Activated B cell treated with CpG ODN at 0.5 μM for 24 hours (primary cell): ENCODE measurements around the gene FLYWCH2. TPM values are rescaled to one million over a fixed set of nuclear protein-coding genes. Genes with fewer than 3 reads are reported as not detected.

ENCODE experiments used
- ATAC-seq: fragments of 200-7000 bp; cut with Tn5 transposase; one replicate; pipeline ENCODE4 v1.10.0; 2021; ENCODE audit warnings: low read depth, mild to moderate bottlenecking, moderate library complexity
- CTCF ChIA-PET: fragments of 350-600 bp; sonication (Branson Sonifier 250); formaldehyde crosslinking; loops from one replicate; lab custom pipeline; 2021; ENCODE audit warnings: antibody characterized with exemption; lab: Charles Lee
- POLR2A ChIA-PET: fragments of 350-600 bp; sonication (Branson Sonifier 250); formaldehyde crosslinking; loops from one replicate; lab custom pipeline; 2021; ENCODE audit warnings: antibody characterized with exemption; lab: Charles Lee
- DNase-seq: peaks from one replicate; pipeline ENCODE4 v3.0.0; 2022
- H3K27ac Mint-ChIP-seq: one replicate; pipeline ENCODE4 v1.8.0; 2020; ENCODE audit warnings: mixed read lengths
- H3K27me3 Mint-ChIP-seq: one replicate; pipeline ENCODE4 v1.8.0; 2021; ENCODE audit warnings: mixed read lengths
- H3K36me3 Mint-ChIP-seq: one replicate; pipeline ENCODE4 v1.8.0; 2021; ENCODE audit warnings: low read depth, mixed read lengths
- H3K4me1 Mint-ChIP-seq: one replicate; pipeline ENCODE4 v1.8.0; 2021; ENCODE audit warnings: mixed read lengths
- H3K4me3 Mint-ChIP-seq: one replicate; pipeline ENCODE4 v1.8.0; 2020; ENCODE audit warnings: mild to moderate bottlenecking, mixed read lengths
- H3K9me3 Mint-ChIP-seq: one replicate; pipeline ENCODE4 v1.8.0; 2020; ENCODE audit warnings: mixed read lengths
- intact Hi-C: fragments of 100-400 bp; cut with micrococcal nuclease; formaldehyde crosslinking; loops from one replicate; pipeline ENCODE4 v1.15.1; 2024
- total RNA-seq: library from RNA; stranded (reverse); gene quantifications from 2 replicates; pipeline ENCODE4 v1.2.3, GENCODE V29; 2022
- TF ChIP-seq, protein P1 (sequence below): fragments of 200-600 bp; IDR thresholded peaks from one replicate; pipeline ENCODE4 v1.8.0; 2022; ENCODE audit warnings: antibody characterized with exemption, mild to moderate bottlenecking

The FLYWCH2 gene
- total RNA-seq, 1 donor from 2014 or later, result 19.4 TPM

DNA sequence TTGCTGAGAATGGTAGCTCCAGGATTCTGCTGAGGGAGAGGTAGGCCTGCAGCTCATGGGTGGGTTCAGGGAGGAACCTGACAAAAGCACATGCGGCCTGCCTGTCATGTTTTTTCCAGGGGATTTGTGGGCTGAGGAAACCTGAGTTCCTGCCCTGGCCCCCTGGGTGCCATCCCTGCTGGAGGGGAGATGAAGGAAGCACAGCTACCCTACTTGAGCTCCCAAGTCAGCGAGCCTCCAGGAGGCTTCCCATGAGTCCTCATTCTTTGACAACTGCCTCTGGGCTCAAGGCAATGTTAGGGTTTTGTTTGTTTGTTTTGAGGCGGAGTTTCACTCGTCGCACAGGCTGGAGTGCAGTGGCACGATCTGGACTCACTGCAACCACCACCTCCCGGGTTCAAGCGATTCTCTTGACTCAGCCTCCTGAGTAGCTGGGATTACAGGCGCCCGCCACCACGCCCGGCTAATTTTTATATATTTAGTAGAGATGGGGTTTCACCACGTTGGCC is 16.6 kb downstream of the FLYWCH2 start:
- H3K4me3 Mint-ChIP-seq, result no peak overlapping the region
- TF ChIP-seq, protein P1, sequence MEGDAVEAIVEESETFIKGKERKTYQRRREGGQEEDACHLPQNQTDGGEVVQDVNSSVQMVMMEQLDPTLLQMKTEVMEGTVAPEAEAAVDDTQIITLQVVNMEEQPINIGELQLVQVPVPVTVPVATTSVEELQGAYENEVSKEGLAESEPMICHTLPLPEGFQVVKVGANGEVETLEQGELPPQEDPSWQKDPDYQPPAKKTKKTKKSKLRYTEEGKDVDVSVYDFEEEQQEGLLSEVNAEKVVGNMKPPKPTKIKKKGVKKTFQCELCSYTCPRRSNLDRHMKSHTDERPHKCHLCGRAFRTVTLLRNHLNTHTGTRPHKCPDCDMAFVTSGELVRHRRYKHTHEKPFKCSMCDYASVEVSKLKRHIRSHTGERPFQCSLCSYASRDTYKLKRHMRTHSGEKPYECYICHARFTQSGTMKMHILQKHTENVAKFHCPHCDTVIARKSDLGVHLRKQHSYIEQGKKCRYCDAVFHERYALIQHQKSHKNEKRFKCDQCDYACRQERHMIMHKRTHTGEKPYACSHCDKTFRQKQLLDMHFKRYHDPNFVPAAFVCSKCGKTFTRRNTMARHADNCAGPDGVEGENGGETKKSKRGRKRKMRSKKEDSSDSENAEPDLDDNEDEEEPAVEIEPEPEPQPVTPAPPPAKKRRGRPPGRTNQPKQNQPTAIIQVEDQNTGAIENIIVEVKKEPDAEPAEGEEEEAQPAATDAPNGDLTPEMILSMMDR, result no peak
- H3K27me3 Mint-ChIP-seq, result no peaks in the 10 kb centered on the region
- DNase-seq (no peak), ATAC-seq (no peak)
- ChIA-PET CTCF (interaction anchor here (1.1 kb wide), 1 partner anchor 13 kb away, joined by 3 read pairs; no protein-coding TSS in a partner anchor), POLR2A (interaction anchor here (1.4 kb wide), 1 partner anchor 17 kb away, joined by 7 read pairs; the partner anchor contains the start of gene FLYWCH2)
- intact Hi-C loops, result loop anchor here (10.0 kb wide), 1 partner anchor 365 kb away; the partner anchor contains the start of genes CEMP1 and PDPK1
- peaks cover 1% of the 10 kb centered on the region for H3K36me3 Mint-ChIP-seq
- H3K9me3 Mint-ChIP-seq, result no peaks in the 10 kb centered on the region
- H3K27ac Mint-ChIP-seq, result no peak overlapping the region
- H3K4me1 Mint-ChIP-seq, result peaks cover 22% of the 10 kb centered on the region

- no peak overlapping the region for H3K4me3 Mint-ChIP-seq
- CTCF ChIA-PET, result no interaction called here
- peaks cover 2% of the 10 kb centered on the region for H3K36me3 Mint-ChIP-seq
- TF ChIP-seq, protein P1, result no peak
- H3K27ac Mint-ChIP-seq, result no peak overlapping the region
- no peaks in the 10 kb centered on the region for H3K27me3 Mint-ChIP-seq
- POLR2A ChIA-PET, result no interaction called here
- H3K9me3 Mint-ChIP-seq, result no peaks in the 10 kb centered on the region
- DNase-seq (no peak), ATAC-seq (no peak)
- H3K4me1 Mint-ChIP-seq, result peaks cover 22% of the 10 kb centered on the region
- intact Hi-C loops, result loop anchor here (10.0 kb wide), 1 partner anchor 366 kb away; the partner anchor contains the start of genes CEMP1 and PDPK1
Measured at GRCh38 chr16:2900526-2901075, 17.6 kb downstream of the FLYWCH2 start.

DNA sequence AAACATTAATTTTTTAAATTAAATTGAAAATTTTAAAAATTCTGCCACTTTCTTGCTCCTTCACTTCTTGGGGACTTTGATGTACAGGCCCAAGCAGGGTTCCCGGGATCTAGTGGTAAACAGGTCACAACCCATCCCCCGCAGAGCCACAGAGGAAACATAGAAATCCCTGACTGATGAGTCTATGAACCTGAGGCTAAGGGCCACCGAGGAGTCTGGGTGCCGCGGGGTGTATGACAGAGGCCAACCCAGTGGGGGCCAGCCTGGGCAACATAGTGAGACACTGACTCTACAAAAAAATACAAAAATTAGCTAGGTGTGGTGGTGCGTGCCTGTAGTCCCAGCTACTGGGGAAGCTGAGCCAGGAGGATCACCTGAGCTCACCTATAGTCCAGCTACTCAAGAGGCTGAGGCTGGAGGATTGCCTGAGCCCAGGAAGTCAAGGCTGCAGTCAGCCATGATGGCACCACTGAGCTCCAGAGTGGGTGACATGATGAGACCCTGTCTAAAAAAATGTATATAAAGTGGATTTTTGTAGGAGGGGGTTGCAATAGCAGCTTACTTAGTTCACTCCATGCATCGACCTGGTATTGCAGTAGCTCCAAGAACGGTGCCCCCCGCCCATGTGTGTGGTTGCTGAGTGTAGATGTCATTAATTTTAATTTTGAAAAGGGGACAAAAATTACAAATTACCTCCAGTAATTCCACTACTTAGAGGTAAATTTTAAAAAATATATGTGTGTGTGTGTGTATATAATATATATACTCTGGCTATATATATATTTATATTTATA is 19.5 kb downstream of the FLYWCH2 start:
- H3K4me1 Mint-ChIP-seq, result peaks cover 30% of the 10 kb centered on the region
- CTCF ChIA-PET, result no interaction called here
- no peak overlapping the region for H3K4me3 Mint-ChIP-seq
- DNase-seq, result no peak
- TF ChIP-seq, protein P1, result no peak
- H3K36me3 Mint-ChIP-seq, result peaks cover 2% of the 10 kb centered on the region
- H3K27ac Mint-ChIP-seq, result no peak overlapping the region
- no peak for ATAC-seq
- POLR2A ChIA-PET, result interaction anchor here (0.7 kb wide), 1 partner anchor 20 kb away, joined by 3 read pairs; the partner anchor contains the start of gene FLYWCH2
- H3K9me3 Mint-ChIP-seq, result no peaks in the 10 kb centered on the region
- intact Hi-C loops, result loop anchor here (10.0 kb wide), 1 partner anchor 368 kb away; the partner anchor contains the start of genes CEMP1 and PDPK1
- H3K27me3 Mint-ChIP-seq, result no peaks in the 10 kb centered on the region

GRCh38 chr16:2904100-2904921 is 21.3 kb downstream of the FLYWCH2 start:
- CTCF ChIA-PET, result interaction anchor here (0.9 kb wide), 1 partner anchor 20 kb away, joined by 4 read pairs; no protein-coding TSS in a partner anchor
- no peaks in the 10 kb centered on the region for H3K27me3 Mint-ChIP-seq
- peaks cover 23% of the 10 kb centered on the region for H3K4me1 Mint-ChIP-seq
- POLR2A ChIA-PET, result no interaction called here
- TF ChIP-seq, protein P1, result peak; percentile 91
- ATAC-seq (peak; percentile 59), DNase-seq (peak; percentile 72)
- peaks cover 2% of the 10 kb centered on the region for H3K36me3 Mint-ChIP-seq
- peak overlapping the region; percentile 91 for H3K4me3 Mint-ChIP-seq
- H3K9me3 Mint-ChIP-seq, result no peaks in the 10 kb centered on the region
- peak overlapping the region; percentile 72 for H3K27ac Mint-ChIP-seq
- intact Hi-C loops, result loop anchor here (1.0 to 10.0 kb wide), 4 partner anchors 8 to 370 kb away; partner anchors contain the start of genes CEMP1 and PDPK1
